Bronchial epithelial cell (primary cell): ENCODE measurements around the gene SLX4IP. TPM values are rescaled to one million over a fixed set of nuclear protein-coding genes. Genes with fewer than 3 reads are reported as not detected.
"Not testable (repeated sequence)": the region's sequence is repeated elsewhere in the genome, so short reads cannot be mapped to it uniquely, and the experiment has no call there.

Experiments used
- DNase-seq: peaks from one replicate; pipeline ENCODE4 v3.0.0-alpha.2; 2010; ENCODE audit warnings: low read depth
- FAIRE-seq: peaks from 2 replicates; lab custom pipeline; 2011; peaks lifted over from hg19 to GRCh38; lab: Jason Lieb, UNC
- H3K27me3 ChIP-seq: 2 replicates; pipeline ENCODE4 v1.5.1; 2011; ENCODE audit warnings: low read length; ENCODE audit not compliant: control insufficient read depth, insufficient read depth
- H3K36me3 ChIP-seq: 2 replicates; pipeline ENCODE4 v1.5.1; 2011; ENCODE audit warnings: low read length; ENCODE audit not compliant: control insufficient read depth, insufficient read depth
- H3K4me3 ChIP-seq: 2 replicates; pipeline ENCODE4 v1.5.1; 2011; ENCODE audit warnings: mild to moderate bottlenecking, low read depth, low read length, control low read depth
- CTCF ChIP-seq: IDR thresholded peaks from 2 replicates; pipeline ENCODE4 v1.5.1; 2011; ENCODE audit warnings: mild to moderate bottlenecking, moderate library complexity, low read length, control low read depth, inconsistent platforms; ENCODE audit not compliant: insufficient read depth, severe bottlenecking
- total RNA-seq: library from RNA; depleted of rRNA; stranded (reverse); fragments of >200 nt; gene quantifications from 2 replicates; pipeline ENCODE4 v1.2.1, GENCODE V29; 2014

The SLX4IP gene
- total RNA-seq, 1 donor from 2014 or later = 3.9 TPM

GRCh38 chr20:10609770-10610169 lies 174.7 kb downstream of the SLX4IP start:
- peaks cover 1% of the 10 kb centered on the region for H3K36me3 ChIP-seq
- no peak overlapping the region for H3K4me3 ChIP-seq
- FAIRE-seq (no peak), DNase-seq (peak; percentile 9)
- no peak for TF ChIP-seq CTCF
- H3K27me3 ChIP-seq = no peaks in the 10 kb centered on the region

DNA sequence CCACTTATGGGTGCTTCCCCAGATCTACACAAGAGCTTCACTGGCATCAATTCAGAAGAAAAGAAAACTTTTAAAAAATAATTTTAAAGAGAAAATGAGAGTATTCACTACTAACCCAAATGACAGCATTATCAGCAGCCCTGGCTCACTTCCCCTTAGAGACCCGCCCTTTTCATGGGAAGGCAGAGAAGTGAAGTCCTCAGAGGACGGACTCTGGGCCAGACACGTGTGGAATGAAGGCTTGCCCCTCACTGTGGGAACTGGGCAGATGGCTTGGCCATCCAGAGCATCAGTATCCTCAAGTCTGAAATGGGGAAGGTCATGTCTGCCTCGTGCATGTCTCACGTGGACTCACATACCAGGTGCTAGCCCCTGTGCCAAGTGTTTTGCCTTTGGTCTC lies 175.1 kb downstream of the SLX4IP start:
- DNase-seq (no peak), FAIRE-seq (no peak)
- Histone ChIP-seq H3K27me3 (no peaks in the 10 kb centered on the region), H3K4me3 (no peak overlapping the region), H3K36me3 (peaks cover 1% of the 10 kb centered on the region)
- TF ChIP-seq CTCF = no peak

GRCh38 chr20:10611357-10611756 lies 176.3 kb downstream of the SLX4IP start:
- peak; percentile 53 for TF ChIP-seq CTCF
- DNase-seq = peak; percentile 44
- Histone ChIP-seq H3K27me3 (no peaks in the 10 kb centered on the region), H3K36me3 (peaks cover 1% of the 10 kb centered on the region), H3K4me3 (no peak overlapping the region)
- no peak for FAIRE-seq

- not testable (repeated sequence) for H3K27me3 ChIP-seq, DNase-seq, H3K4me3 ChIP-seq, FAIRE-seq, H3K36me3 ChIP-seq
Observed at GRCh38 chr20:10613426-10613825, 178.3 kb downstream of the SLX4IP start.

DNA sequence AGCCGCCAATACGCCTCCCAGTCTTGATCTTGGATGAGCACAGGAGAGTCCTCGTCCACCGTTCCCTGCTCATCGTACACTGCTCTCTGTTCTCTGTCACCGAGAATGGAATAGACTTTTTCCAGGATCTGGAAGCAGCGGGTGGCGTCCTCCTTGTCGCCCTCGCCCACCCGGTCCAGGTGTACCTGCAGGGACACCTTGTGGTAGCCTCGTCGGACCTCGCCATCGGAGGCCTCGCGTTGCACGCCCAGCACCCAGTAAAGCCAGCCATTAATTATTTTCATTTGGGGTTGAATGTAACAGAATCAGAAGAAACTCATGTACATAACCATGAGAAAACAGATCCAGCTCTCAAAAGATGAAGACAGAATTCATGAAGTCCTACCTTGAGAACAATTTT lies 178.8 kb downstream of the SLX4IP start:
- no peak overlapping the region for H3K4me3 ChIP-seq
- no peak for DNase-seq
- no peaks in the 10 kb centered on the region for H3K27me3 ChIP-seq
- no peak for TF ChIP-seq CTCF
- peaks cover 1% of the 10 kb centered on the region for H3K36me3 ChIP-seq
- no peak for FAIRE-seq

GRCh38 chr20:10616212-10616611 lies 181.1 kb downstream of the SLX4IP start:
- no peak for TF ChIP-seq CTCF
- Histone ChIP-seq H3K36me3 (no peaks in the 10 kb centered on the region), H3K4me3 (no peak overlapping the region), H3K27me3 (no peaks in the 10 kb centered on the region)
- DNase-seq (no peak), FAIRE-seq (no peak)

DNA sequence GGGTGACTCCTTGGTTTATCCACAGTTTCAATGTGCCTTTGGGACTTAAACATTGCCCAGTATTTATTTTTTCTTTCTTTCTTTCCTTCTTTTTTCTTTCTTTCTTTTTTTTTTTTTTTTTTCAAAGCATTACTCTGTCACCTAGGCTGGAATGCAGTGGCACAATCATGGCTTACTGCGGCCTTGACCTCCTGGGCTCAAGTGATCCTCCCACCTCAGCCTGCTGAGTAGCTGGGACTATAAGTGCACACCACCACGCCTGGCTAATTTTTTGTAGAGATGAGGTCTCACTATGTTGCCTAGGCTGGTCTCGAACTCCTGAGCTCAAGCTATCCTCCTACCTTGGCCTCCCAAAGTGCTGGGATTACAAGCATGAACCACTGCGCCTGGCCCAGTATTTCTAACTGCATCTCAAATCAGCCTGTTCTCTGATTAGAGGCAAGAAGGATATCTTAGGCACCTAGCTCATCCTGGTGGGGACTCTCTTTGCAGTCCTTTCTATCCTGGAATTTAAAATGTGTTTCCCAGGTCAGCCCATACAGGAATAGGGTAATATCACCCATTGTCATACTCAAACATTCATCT lies 182.5 kb downstream of the SLX4IP start:
- FAIRE-seq, H3K27me3 ChIP-seq, H3K4me3 ChIP-seq, H3K36me3 ChIP-seq, DNase-seq: not testable (repeated sequence)
